ENCODE results near the gene MRPL10.

The MRPL10 gene

DNA sequence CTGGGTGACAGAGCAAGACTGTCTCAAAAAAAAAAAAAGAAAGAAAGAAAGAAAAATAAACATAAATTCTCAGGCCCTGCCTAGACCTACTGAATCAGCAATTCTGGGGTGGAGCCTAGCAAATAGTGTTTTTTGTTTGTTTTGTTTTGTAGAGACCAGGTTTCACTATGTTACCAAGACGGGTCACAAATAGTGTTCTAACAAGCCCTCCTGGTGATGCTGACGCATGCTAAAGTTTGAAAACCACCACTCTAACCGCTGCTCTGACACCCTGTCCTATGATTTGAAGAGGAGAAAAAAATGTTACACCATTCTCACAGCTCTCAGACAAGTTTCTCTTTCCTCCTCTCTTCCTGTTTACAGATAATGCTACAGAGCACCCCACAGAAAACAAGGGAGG is 1.5 kb downstream of the MRPL10 start:
- DNase-seq (ENCODE audit: low spot score), result no peak
- TF ChIP-seq, protein P1, sequence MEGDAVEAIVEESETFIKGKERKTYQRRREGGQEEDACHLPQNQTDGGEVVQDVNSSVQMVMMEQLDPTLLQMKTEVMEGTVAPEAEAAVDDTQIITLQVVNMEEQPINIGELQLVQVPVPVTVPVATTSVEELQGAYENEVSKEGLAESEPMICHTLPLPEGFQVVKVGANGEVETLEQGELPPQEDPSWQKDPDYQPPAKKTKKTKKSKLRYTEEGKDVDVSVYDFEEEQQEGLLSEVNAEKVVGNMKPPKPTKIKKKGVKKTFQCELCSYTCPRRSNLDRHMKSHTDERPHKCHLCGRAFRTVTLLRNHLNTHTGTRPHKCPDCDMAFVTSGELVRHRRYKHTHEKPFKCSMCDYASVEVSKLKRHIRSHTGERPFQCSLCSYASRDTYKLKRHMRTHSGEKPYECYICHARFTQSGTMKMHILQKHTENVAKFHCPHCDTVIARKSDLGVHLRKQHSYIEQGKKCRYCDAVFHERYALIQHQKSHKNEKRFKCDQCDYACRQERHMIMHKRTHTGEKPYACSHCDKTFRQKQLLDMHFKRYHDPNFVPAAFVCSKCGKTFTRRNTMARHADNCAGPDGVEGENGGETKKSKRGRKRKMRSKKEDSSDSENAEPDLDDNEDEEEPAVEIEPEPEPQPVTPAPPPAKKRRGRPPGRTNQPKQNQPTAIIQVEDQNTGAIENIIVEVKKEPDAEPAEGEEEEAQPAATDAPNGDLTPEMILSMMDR (IDR thresholded peaks at IDR 0.05; ENCODE audit: extremely low read depth, missing control alignments), result no peak

DNA sequence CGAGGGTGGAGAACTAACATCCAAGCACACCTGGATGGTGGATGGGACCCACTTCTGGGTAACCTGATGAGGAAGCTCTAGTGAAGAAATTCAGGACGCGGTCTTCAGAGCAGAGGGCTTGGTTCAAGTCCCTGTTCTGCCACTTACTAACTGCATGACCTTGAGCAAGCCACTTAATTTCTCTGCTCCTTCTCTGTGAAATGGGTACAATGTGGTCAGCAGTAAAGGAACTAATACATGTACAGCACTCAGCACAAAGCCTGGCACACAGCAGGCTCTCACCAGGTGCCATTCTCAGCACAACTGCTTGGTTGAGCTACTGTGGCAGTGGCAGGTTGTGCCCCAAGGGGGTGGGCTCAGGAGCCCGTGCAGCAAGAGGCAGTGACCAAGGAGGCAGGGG is 7.8 kb downstream of the MRPL10 start:
- no peak for DNase-seq (ENCODE audit: low spot score)
- TF ChIP-seq, protein P1 (IDR thresholded peaks at IDR 0.05; ENCODE audit: extremely low read depth, missing control alignments), result no peak

DNA sequence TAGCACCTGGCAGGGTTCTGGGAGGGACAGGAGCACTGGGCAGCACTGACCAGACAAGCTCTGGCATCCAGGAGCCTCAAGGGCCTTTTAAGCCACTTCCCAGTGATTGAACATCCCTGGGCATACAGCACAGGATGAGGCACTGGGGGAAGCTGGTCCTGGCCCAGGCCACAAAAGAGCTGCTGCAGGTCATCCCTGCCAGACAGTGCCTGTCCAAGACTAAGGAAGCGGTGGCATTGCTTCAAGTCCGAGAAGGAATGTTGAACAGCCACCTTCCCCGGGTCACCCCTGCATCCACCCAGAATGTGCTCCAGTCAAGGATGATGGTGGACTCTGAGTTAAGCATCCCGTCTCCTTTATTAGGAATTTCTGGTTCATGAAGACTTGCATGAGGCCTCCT is 8.6 kb downstream of the MRPL10 start:
- TF ChIP-seq, protein P1 (IDR thresholded peaks at IDR 0.05; ENCODE audit: extremely low read depth, missing control alignments), result no peak
- DNase-seq (ENCODE audit: low spot score), result no peak

DNA sequence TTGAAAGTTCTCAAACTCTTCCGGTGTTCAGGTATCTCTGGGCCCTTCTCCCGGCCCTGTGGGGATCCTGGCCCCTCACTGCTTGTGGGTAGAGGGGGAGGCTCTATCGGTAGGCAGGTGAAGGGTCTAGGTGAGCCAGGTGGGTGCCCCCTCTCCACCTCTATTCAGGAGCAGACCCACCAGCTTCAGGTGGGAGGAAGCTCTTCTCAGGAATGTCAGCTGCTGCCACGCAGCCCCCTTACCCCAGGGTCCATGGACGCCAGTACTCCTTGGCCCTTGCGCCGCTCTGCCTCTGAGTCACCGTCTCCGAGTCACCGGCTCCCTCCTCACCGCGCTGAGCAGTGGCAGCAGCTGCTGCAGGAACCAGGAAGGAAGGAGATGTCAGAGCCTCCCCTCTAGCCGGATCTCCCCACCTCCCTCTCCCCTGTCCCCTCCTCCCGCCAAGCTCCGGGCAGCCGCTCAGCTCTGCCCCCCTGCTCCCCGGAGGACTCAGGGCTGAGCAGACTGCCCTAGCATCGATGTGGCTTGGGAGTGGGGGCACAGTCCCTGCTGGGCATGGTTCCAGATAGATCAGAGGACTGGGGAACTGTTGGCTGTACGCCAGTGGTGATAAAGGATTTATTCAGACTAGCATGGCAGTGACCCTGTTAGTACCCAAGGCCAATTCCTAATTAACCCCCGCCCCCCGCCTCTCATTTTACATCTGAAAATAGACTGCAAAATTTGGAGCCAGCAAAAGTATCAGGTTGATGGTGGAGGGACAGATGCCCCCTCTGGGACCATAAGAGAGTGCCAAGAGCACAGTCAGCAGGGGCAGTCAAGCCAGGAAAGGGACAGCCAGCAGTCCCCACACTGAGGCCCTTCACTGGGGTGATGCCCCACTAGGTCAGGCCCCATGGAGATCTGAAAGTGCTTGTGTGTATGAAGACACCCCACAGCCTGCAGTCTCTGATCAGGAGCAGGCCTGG is 9.6 kb downstream of the MRPL10 start, which contains the start of gene OSBPL7:
Gene OSBPL7, minus strand, starts transcription at position 371 of the 968 bp plus-strand sequence. CDS start 1,516 bp downstream, outside the sequence.
- TF ChIP-seq, protein P1 (IDR thresholded peaks at IDR 0.05; ENCODE audit: extremely low read depth, missing control alignments), result peak; percentile 62
- peak; percentile 91 for DNase-seq (ENCODE audit: low spot score)

DNA sequence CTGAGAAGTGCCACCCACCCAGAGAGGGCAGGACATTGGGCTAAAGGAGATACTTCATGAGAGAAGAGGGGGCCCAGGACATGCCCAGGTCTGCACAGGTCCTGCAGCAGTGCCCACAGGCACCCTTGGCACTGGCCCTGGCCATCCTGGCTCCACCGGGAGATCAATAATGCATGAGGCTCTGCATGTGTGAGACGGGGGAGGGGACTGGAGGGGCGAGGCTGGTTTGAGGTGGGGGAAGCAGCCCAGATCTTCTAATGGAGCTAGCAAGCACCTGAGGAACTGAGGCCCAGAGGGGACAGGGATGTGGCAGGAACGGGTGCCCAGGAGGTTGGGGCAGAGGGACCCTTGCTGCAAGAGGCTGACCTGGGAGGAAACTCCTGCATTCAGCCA is 10.3 kb downstream of the MRPL10 start:
- no peak for DNase-seq (ENCODE audit: low spot score)
- TF ChIP-seq, protein P1 (IDR thresholded peaks at IDR 0.05; ENCODE audit: extremely low read depth, missing control alignments), result no peak

DNA sequence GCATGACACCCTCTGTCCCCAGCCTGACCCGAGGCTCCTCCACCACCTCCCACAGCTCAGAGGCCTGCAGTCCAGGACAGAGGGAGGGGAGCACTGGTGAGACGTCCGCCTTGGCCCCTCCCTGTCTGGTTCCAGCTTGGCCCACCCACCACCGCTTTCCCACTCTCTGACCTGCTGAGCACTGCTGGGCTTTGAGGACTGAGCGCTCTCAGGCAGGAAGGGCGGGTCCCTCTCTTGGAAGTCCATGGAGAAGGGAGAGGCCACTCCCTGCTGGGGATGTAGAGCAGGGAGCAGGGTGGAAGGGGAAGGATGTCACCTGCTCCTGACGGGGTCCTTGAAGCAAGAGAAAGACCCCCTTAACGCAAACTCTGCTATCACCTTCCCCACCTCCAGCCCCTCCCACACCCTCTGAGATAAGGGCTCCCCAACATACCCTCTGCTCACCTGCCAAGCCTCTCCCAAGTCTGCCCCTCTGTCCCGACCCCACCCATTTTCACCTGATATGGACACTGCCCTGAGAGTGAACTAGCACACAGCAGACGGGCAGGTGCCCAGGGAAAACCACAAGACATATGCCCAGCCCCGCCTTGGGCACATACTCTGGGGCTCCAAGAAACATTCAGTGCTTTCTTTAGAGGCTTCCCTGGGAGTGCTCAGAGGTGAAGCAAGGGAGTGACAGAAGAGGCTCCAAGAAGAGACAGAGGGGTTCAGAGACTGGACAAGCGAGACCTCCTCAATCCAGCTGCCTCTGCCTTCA is 11.1 kb downstream of the MRPL10 start:
- TF ChIP-seq, protein P1 (IDR thresholded peaks at IDR 0.05; ENCODE audit: extremely low read depth, missing control alignments), result no peak
- DNase-seq (ENCODE audit: low spot score), result no peak

DNA sequence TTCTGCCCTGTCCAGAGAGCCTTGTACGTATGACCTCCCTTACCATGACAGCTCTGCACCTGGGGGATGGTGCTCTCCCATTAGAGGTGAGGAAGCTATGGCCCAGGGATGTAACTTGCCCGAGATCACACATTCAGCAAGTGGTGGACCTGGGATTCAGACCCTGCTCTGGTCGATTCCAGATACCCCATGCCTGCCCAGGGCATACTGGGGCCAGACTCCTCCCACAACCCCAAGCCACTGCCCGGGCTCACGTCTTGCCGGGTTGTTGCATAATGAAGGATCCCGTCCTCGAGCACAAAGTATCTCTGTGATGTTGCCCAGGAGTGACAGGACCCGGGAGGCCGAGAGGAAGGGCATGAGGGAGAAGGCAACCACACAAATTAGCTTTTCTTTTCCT is 11.9 kb downstream of the MRPL10 start:
- TF ChIP-seq, protein P1 (IDR thresholded peaks at IDR 0.05; ENCODE audit: extremely low read depth, missing control alignments), result no peak

More for the DNA sequence above, 11.9 kb downstream of the MRPL10 start:
- DNase-seq (ENCODE audit: low spot score), result no peak
